ENCODE measurements around the gene RNU6-8.

- no peak for TF ChIP-seq CTCF (conservative IDR thresholded peaks at IDR 0.05; ENCODE audit: low read depth, low read length)
- TF ChIP-seq EZH2 (IDR thresholded peaks at IDR 0.05; ENCODE audit: low read length, unreplicated experiment), result no peak
These were observed 10.2 kb downstream of the RNU6-8 start for GRCh38 chr14:32192712-32193373.

Measured in PC-3 (cell line).